Neural cell (in vitro differentiated cells): Measurements from ENCODE around the gene SPOCK1. TPM values are rescaled to one million over a fixed set of nuclear protein-coding genes. Genes with fewer than 3 reads are reported as not detected.

Experiments
- H2AFZ ChIP-seq: fragments of 200-600, 300-800 bp; sonication (generic), shearing (Covaris generic); 2 replicates; pipeline ENCODE4 v1.6.0; 2014; ENCODE audit warnings: low read depth, mild to moderate bottlenecking, antibody characterized with exemption, low read length, moderate library complexity
- H3F3A ChIP-seq: fragments of 200-600 bp; shearing (Covaris generic); 2 replicates; pipeline ENCODE4 v1.6.1; 2016; ENCODE audit warnings: mild to moderate bottlenecking, moderate library complexity, mixed read lengths, antibody characterized with exemption, low read length; ENCODE audit not compliant: insufficient read depth, poor library complexity, severe bottlenecking
- H3K27ac ChIP-seq: fragments of 200-600, 300-800 bp; sonication (generic), shearing (Covaris generic); 2 replicates; pipeline ENCODE4 v1.5.1; 2014; ENCODE audit warnings: mild to moderate bottlenecking, low read length, moderate library complexity
- H3K27me3 ChIP-seq: fragments of 300-800, 200-600 bp; sonication (generic), shearing (Covaris generic); 2 replicates; pipeline ENCODE4 v1.6.0; 2014; ENCODE audit warnings: mild to moderate bottlenecking, low read depth, low read length, moderate library complexity; ENCODE audit not compliant: insufficient read depth
- H3K36me3 ChIP-seq: fragments of 300-800, 200-600 bp; sonication (generic), shearing (Covaris generic); 2 replicates; pipeline ENCODE4 v1.5.1; 2014; ENCODE audit warnings: mild to moderate bottlenecking, antibody characterized with exemption, low read length, moderate library complexity; ENCODE audit not compliant: insufficient read depth
- H3K4me2 ChIP-seq: fragments of 300-800, 200-600 bp; sonication (generic), shearing (Covaris generic); 2 replicates; pipeline ENCODE4 v1.6.0; 2014; ENCODE audit warnings: mild to moderate bottlenecking, low read length
- H3K4me3 ChIP-seq: fragments of 300-800, 200-600 bp; sonication (generic), shearing (Covaris generic); 2 replicates; pipeline ENCODE4 v1.5.1; 2014; ENCODE audit warnings: mild to moderate bottlenecking, low read length, moderate library complexity
- H3K79me2 ChIP-seq: fragments of 200-600 bp; shearing (Covaris generic); replicated peaks from 2 replicates; pipeline ENCODE4 v1.6.0; 2014; ENCODE audit warnings: mild to moderate bottlenecking, low read length, moderate library complexity; ENCODE audit not compliant: insufficient read depth
- H3K9ac ChIP-seq: fragments of 300-800, 200-600 bp; sonication (generic), shearing (Covaris generic); 2 replicates; pipeline ENCODE4 v1.6.1; 2016; ENCODE audit warnings: mild to moderate bottlenecking, low read length, mixed read lengths
- H3K9me2 ChIP-seq: fragments of 200-600 bp; shearing (Covaris generic); 2 replicates; pipeline ENCODE4 v1.6.1; 2016; ENCODE audit warnings: mild to moderate bottlenecking, low read length, mixed read lengths; ENCODE audit not compliant: insufficient read depth
- H3K9me3 ChIP-seq: fragments of 200-600, 300-800 bp; sonication (generic), shearing (Covaris generic); 2 replicates; pipeline ENCODE4 v1.6.1; 2016; ENCODE audit warnings: mild to moderate bottlenecking, mixed run types, low read length, moderate library complexity, mixed read lengths
- H4K20me1 ChIP-seq: fragments of 200-600 bp; shearing (Covaris generic); 2 replicates; pipeline ENCODE4 v1.6.1; 2016; ENCODE audit warnings: mild to moderate bottlenecking, mixed run types; ENCODE audit not compliant: insufficient read depth
- CTCF ChIP-seq: fragments of 450-650 bp; IDR thresholded peaks from 2 replicates; pipeline ENCODE4 v1.5.1; 2014; ENCODE audit warnings: antibody characterized with exemption, mild to moderate bottlenecking, moderate library complexity; ENCODE audit not compliant: poor library complexity, severe bottlenecking
- EP300 ChIP-seq: fragments of 450-650 bp; conservative IDR thresholded peaks from 2 replicates; pipeline ENCODE4 v1.6.1; 2014; ENCODE audit warnings: antibody characterized with exemption, mild to moderate bottlenecking, moderate library complexity; ENCODE audit not compliant: poor library complexity, severe bottlenecking
- EZH2 ChIP-seq: fragments of 200-600, 300-800 bp; shearing (Covaris generic), sonication (generic); IDR thresholded peaks from 2 replicates; pipeline ENCODE4 v1.6.1; 2014; ENCODE audit warnings: antibody characterized with exemption, low read length, borderline replicate concordance, mild to moderate bottlenecking; ENCODE audit not compliant: insufficient read depth, poor library complexity, severe bottlenecking
- MXI1 ChIP-seq: fragments of 450-650 bp; conservative IDR thresholded peaks from 2 replicates; pipeline ENCODE4 v1.6.1; 2014; ENCODE audit warnings: antibody characterized with exemption, mild to moderate bottlenecking; ENCODE audit not compliant: poor library complexity, severe bottlenecking
- POLR2AphosphoS5 ChIP-seq: IDR thresholded peaks from 2 replicates; pipeline ENCODE4 v1.6.1; 2012
- RAD21 ChIP-seq: fragments of 450-650 bp; conservative IDR thresholded peaks from 2 replicates; pipeline ENCODE4 v1.6.1; 2014; ENCODE audit warnings: antibody characterized with exemption, mild to moderate bottlenecking, moderate library complexity
- REST ChIP-seq: IDR thresholded peaks from 2 replicates; pipeline ENCODE4 v1.6.1; 2012; ENCODE audit warnings: borderline replicate concordance
- SMC3 ChIP-seq: fragments of 450-650 bp; conservative IDR thresholded peaks from 2 replicates; pipeline ENCODE4 v1.6.1; 2014; ENCODE audit warnings: antibody characterized with exemption, mild to moderate bottlenecking, moderate library complexity; ENCODE audit not compliant: poor library complexity
- TAF1 ChIP-seq: IDR thresholded peaks from 2 replicates; pipeline ENCODE4 v1.6.1; 2012; ENCODE audit warnings: low read depth
- polyA plus RNA-seq: library from polyadenylated mRNA; depleted of rRNA; stranded (reverse); fragments of >200 nt; gene quantifications from 2 replicates; pipeline ENCODE4 v1.2.3, GENCODE V29; 2014

Gene SPOCK1
- polyA plus RNA-seq, 1 donor from 2014 or later, result 33.6 TPM

- Histone ChIP-seq H3K9me3 (no peaks in the 10 kb centered on the region), H3K9ac (no peak overlapping the region), H3F3A (no peaks in the 10 kb centered on the region), H4K20me1 (no peaks in the 10 kb centered on the region), H3K4me3 (no peak overlapping the region), H3K79me2 (no peaks in the 10 kb centered on the region), H3K27me3 (no peaks in the 10 kb centered on the region), H2AFZ (no peak overlapping the region), H3K9me2 (no peaks in the 10 kb centered on the region), H3K27ac (no peak overlapping the region), H3K36me3 (no peaks in the 10 kb centered on the region), H3K4me2 (no peak overlapping the region)
- TF ChIP-seq POLR2AphosphoS5 (no peak), RAD21 (no peak)
Observed at GRCh38 chr5:137437774-137438173, 61.4 kb downstream of the SPOCK1 start.

GRCh38 chr5:137433539-137433938 lies 65.6 kb downstream of the SPOCK1 start:
- Histone ChIP-seq H4K20me1 (no peaks in the 10 kb centered on the region), H3K79me2 (no peaks in the 10 kb centered on the region), H3K27me3 (no peaks in the 10 kb centered on the region), H3K9me2 (no peaks in the 10 kb centered on the region), H3K4me2 (no peak overlapping the region), H3K9ac (no peak overlapping the region), H2AFZ (no peak overlapping the region), H3K4me3 (no peak overlapping the region), H3K9me3 (no peaks in the 10 kb centered on the region), H3F3A (no peaks in the 10 kb centered on the region), H3K27ac (no peak overlapping the region), H3K36me3 (no peaks in the 10 kb centered on the region)
- TF ChIP-seq TAF1 (no peak), CTCF (no peak), EP300 (no peak), RAD21 (no peak), POLR2AphosphoS5 (no peak), SMC3 (no peak), EZH2 (no peak), REST (no peak), MXI1 (no peak)

- no peaks in the 10 kb centered on the region for H3K36me3 ChIP-seq
Observed at GRCh38 chr5:137432376-137432775, 66.8 kb downstream of the SPOCK1 start.

More at GRCh38 chr5:137432376-137432775, 66.8 kb downstream of the SPOCK1 start:
- H3K27me3 ChIP-seq, result no peaks in the 10 kb centered on the region
- no peak overlapping the region for H2AFZ ChIP-seq
- no peaks in the 10 kb centered on the region for H4K20me1 ChIP-seq
- no peak overlapping the region for H3K27ac ChIP-seq
- H3F3A ChIP-seq, result no peaks in the 10 kb centered on the region
- H3K4me3 ChIP-seq, result no peak overlapping the region
- no peak overlapping the region for H3K9ac ChIP-seq
- H3K9me2 ChIP-seq, result no peaks in the 10 kb centered on the region
- H3K9me3 ChIP-seq, result no peaks in the 10 kb centered on the region
- no peak for TF ChIP-seq REST
- TF ChIP-seq RAD21, result no peak
- no peak for TF ChIP-seq SMC3
- no peak for TF ChIP-seq CTCF
- no peak for TF ChIP-seq TAF1
- TF ChIP-seq MXI1, result no peak
- H3K4me2 ChIP-seq, result no peak overlapping the region
- no peaks in the 10 kb centered on the region for H3K79me2 ChIP-seq
